BE2C (cell line): ENCODE measurements around the gene OSMR.
"Not testable (repeated sequence)": the region's sequence is repeated elsewhere in the genome, so short reads cannot be mapped to it uniquely, and the experiment has no call there.

Experiments used
- DNase-seq: peaks from one replicate; pipeline ENCODE4 v3.0.0-alpha.2; 2020
- H3K27me3 ChIP-seq: fragments of 250-450 bp; sonication (Bioruptor Pico); 2 replicates; pipeline ENCODE4 v1.5.1; 2020; ENCODE audit warnings: mild to moderate bottlenecking
- H3K36me3 ChIP-seq: fragments of 250-450 bp; sonication (Bioruptor Pico); 2 replicates; pipeline ENCODE4 v1.5.1; 2020; ENCODE audit warnings: mild to moderate bottlenecking
- H3K4me1 ChIP-seq: fragments of 250-450 bp; sonication (Bioruptor Pico); 2 replicates; pipeline ENCODE4 v1.5.1; 2020
- H3K4me3 ChIP-seq: 2 replicates; pipeline ENCODE4 v1.5.1; 2011; ENCODE audit warnings: low read depth, low read length
- H3K9me3 ChIP-seq: fragments of 250-450 bp; sonication (Bioruptor Pico); 2 replicates; pipeline ENCODE4 v1.5.1; 2020
- CTCF ChIP-seq: IDR thresholded peaks from 2 replicates; pipeline ENCODE4 v1.5.1; 2012; ENCODE audit warnings: mild to moderate bottlenecking, low read depth, low read length

OSMR gene

GRCh38 chr5:38858839-38859238 is 13.0 kb downstream of the OSMR start:
- H3K27me3 ChIP-seq, result peaks cover 7% of the 10 kb centered on the region

GRCh38 chr5:38861986-38862770 is 16.4 kb downstream of the OSMR start:
- H3K4me3 ChIP-seq, H3K9me3 ChIP-seq, H3K27me3 ChIP-seq, H3K4me1 ChIP-seq, DNase-seq, H3K36me3 ChIP-seq: not testable (repeated sequence)

More at GRCh38 chr5:38858839-38859238, 13.0 kb downstream of the OSMR start:
- no peak for TF ChIP-seq CTCF
- no peaks in the 10 kb centered on the region for H3K4me1 ChIP-seq
- DNase-seq, result no peak
- H3K9me3 ChIP-seq, result no peaks in the 10 kb centered on the region
- H3K36me3 ChIP-seq, result no peaks in the 10 kb centered on the region
- no peak overlapping the region for H3K4me3 ChIP-seq

GRCh38 chr5:38866362-38867031 is 20.7 kb downstream of the OSMR start:
- peaks cover 2% of the 10 kb centered on the region; the same call in 1 of the 2 replicates for H3K4me1 ChIP-seq
- no peak for TF ChIP-seq CTCF
- no peak for DNase-seq
- no peaks in the 10 kb centered on the region for H3K36me3 ChIP-seq
- H3K4me3 ChIP-seq, result no peak overlapping the region
- H3K9me3 ChIP-seq, result peaks cover 3% of the 10 kb centered on the region; the same call in 1 of the 2 replicates
- H3K27me3 ChIP-seq, result no peaks in the 10 kb centered on the region; the same call in 1 of the 2 replicates

- Histone ChIP-seq H3K9me3 (peaks cover 3% of the 10 kb centered on the region; the same call in 1 of the 2 replicates), H3K27me3 (no peaks in the 10 kb centered on the region; the same call in 1 of the 2 replicates), H3K4me3 (no peak overlapping the region), H3K4me1 (peaks cover 2% of the 10 kb centered on the region; the same call in 1 of the 2 replicates), H3K36me3 (no peaks in the 10 kb centered on the region)
- no peak for TF ChIP-seq CTCF
- no peak for DNase-seq
Observed at GRCh38 chr5:38867032-38867398, 21.2 kb downstream of the OSMR start.

- Histone ChIP-seq H3K4me1 (peaks cover 2% of the 10 kb centered on the region; the same call in 1 of the 2 replicates), H3K9me3 (peaks cover 3% of the 10 kb centered on the region; the same call in 1 of the 2 replicates), H3K4me3 (no peak overlapping the region), H3K36me3 (no peaks in the 10 kb centered on the region), H3K27me3 (peaks cover 3% of the 10 kb centered on the region; the same call in 1 of the 2 replicates)
- no peak for DNase-seq
- TF ChIP-seq CTCF, result no peak
Observed at GRCh38 chr5:38867416-38867815, 21.6 kb downstream of the OSMR start.

DNA sequence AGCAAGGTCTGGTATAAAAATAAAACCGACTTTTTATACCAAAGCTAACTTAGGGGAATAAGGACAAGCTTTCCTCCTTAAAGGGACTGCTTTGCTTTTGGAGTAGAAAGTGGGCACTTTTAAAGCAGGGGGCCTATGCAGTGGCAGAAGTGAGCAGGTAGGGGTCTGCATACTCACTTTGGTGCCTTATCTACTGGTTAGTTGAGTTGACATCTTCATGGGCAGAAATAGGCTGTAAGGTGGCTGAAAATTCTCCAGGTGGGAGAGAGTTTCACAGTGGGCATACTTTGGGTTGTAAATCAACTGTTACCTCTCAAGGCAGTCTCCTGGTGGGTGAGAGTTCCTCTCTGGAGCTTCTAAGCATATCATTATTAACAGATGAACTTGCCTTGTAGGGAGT is 24.8 kb downstream of the OSMR start:
- peaks cover 3% of the 10 kb centered on the region; the same call in 1 of the 2 replicates for H3K9me3 ChIP-seq
- peaks cover 2% of the 10 kb centered on the region; the same call in 1 of the 2 replicates for H3K4me1 ChIP-seq
- peaks cover 3% of the 10 kb centered on the region for H3K27me3 ChIP-seq
- H3K36me3 ChIP-seq, result no peaks in the 10 kb centered on the region
- no peak for DNase-seq
- TF ChIP-seq CTCF, result no peak
- H3K4me3 ChIP-seq, result no peak overlapping the region
